Activated naive CD8-positive, alpha-beta T cell treated with anti-CD3 and anti-CD28 coated beads for 36 hours (primary cell): ENCODE data around the gene USP3. TPM values are rescaled to one million over a fixed set of nuclear protein-coding genes. Genes with fewer than 3 reads are reported as not detected.

Experiments used
- DNase-seq: peaks from one replicate; pipeline ENCODE4 v3.0.0; 2021
- H3K27ac Mint-ChIP-seq: one replicate; pipeline ENCODE4 v1.8.0; 2022; ENCODE audit warnings: mild to moderate bottlenecking, moderate library complexity, mixed read lengths
- H3K27me3 Mint-ChIP-seq: one replicate; pipeline ENCODE4 v1.8.0; 2022; ENCODE audit warnings: mild to moderate bottlenecking, mixed read lengths
- H3K36me3 Mint-ChIP-seq: one replicate; pipeline ENCODE4 v1.8.0; 2021; ENCODE audit warnings: mild to moderate bottlenecking, mixed read lengths
- H3K4me1 Mint-ChIP-seq: one replicate; pipeline ENCODE4 v1.8.0; 2021; ENCODE audit warnings: mixed read lengths
- H3K4me3 Mint-ChIP-seq: one replicate; pipeline ENCODE4 v1.8.0; 2022; ENCODE audit warnings: mild to moderate bottlenecking, moderate library complexity, mixed read lengths
- H3K9me3 Mint-ChIP-seq: one replicate; pipeline ENCODE4 v1.8.0; 2022; ENCODE audit warnings: mixed read lengths
- total RNA-seq, 2 experiments: library from RNA; stranded (reverse); gene quantifications; one replicate each; pipeline ENCODE4 v1.2.3, GENCODE V29; 2021

USP3 gene
- total RNA-seq, 2 experiments from 2014 or later: 42.2 to 46.0 TPM

DNA sequence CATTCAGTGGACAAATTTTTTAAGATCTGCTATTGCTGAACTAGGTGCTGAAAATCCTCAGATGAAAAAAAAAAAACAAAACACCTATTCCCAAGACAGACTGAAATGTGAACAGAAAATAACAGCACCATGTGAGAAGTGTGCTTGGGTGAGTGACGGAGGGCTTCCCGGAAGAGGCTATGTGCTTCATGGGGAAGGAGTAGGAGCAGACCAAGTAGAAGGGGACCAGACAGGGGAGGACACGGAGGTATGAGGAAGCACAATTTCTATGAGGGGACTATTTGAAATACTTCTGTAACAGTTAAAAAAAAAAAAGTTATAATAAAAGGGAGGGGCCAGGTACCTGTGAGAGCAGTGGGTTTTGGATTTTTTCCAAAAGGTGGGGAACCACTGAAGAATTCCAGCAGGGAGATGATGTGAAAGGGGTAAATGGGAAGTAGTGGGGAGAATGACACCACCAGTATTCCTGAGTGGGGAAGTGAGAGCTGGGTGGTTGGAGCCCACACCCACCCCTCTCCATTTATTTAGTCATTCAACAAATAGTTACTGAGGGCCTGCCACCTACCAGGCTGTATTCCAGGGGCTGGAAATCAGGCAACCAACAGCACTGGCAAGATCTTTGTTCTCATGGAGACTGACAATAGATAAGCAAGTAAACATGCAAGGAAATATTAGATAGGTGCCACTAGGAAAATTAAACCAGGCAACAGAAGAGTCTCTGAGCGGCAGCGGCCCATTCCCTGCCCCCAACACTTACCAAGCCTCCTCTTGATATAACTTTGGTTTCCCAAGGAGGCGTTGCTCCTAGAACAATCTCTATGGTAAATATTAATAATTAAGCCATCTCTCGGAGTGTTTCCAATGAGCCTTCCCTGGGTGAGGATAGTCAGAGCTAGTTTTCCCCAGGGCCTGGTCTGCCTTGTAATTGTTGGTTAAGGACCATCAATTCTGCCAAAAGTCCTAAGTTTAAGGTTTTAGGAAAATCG lies 3.8 kb upstream of the USP3 start:
- Mint-ChIP-seq H3K36me3 (peaks cover 2% of the 10 kb centered on the region), H3K9me3 (peaks cover 1% of the 10 kb centered on the region), H3K4me3 (peak overlapping the region; percentile 14), H3K4me1 (peaks cover 62% of the 10 kb centered on the region), H3K27me3 (no peaks in the 10 kb centered on the region), H3K27ac (peak overlapping the region; percentile 97)
- no peak for DNase-seq

DNA sequence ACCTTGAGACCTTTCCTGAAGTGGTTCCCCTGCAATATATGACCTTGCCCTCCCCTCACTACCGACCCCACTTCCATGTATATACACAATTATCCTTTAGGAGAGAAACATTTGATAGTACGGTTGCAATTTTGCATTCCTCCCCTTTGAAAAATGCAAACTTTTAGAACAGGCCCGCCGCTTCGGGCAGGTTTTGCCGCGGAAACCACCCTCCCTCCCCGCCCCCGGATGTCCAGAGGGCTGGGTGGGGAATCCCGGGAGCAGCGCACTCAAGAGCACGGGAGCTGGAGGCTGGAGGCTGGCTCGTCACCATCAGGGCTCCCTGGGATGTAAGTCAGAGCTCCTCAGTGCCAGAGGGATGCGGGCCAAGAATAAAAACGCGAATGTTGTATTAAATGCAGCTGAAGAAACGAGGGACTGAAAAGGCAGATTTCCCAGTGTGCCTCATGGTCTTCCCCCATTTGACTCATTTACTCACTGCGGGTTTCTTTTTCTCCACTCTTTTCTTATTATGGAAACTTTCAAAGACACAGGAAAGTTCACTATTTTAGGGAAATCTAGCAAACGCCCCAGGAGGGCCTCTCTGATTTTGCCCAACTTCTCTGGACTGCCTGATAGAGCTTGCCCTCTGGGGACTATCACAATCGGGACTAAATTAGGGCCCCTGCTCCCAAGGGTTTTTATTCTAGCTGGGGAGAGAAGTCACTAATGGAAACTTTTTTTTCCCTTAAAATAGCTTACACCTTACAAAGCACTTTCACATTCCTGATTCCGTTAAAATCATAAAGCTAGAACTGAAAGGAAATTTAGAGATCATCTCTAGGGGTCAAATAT lies 2.9 kb upstream of the USP3 start:
- peaks cover 1% of the 10 kb centered on the region for H3K9me3 Mint-ChIP-seq
- peak overlapping the region; percentile 59 for H3K4me3 Mint-ChIP-seq
- peaks cover 57% of the 10 kb centered on the region for H3K4me1 Mint-ChIP-seq
- H3K27ac Mint-ChIP-seq: peak overlapping the region; percentile 97
- peak; percentile 51 for DNase-seq
- H3K36me3 Mint-ChIP-seq: peaks cover 5% of the 10 kb centered on the region
- H3K27me3 Mint-ChIP-seq: no peaks in the 10 kb centered on the region

DNA sequence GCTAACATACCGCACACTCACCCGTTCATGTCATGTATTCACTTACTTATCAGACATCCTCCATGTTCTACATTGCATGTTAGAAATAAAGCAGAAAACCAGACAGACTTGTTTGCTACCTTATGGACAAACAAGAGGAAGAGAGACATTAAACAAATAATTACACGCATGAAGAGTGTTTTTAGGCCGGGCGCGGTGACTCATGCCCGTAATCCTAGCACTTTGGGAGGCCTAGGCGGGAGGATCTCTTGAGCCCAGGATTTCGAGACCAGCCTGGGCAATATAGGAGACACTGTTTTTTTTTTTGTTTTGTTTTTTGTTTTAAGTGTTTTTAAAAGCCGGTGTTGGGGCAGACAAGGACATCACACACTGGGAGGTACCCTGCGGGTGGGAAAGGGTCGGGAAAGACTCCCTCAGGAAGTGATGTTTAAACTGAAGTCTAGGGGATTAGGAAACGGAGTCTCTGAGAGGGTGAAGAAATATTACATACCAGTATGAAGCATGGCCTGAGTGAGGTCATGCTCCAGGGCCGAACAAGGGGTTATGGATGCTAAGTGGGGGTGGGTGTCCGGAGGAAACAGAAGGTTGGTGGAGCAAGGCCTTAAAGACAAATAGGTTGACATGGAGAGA lies 2.1 kb upstream of the USP3 start:
- no peak overlapping the region for H3K4me3 Mint-ChIP-seq
- DNase-seq: no peak
- H3K4me1 Mint-ChIP-seq: peaks cover 60% of the 10 kb centered on the region

DNA sequence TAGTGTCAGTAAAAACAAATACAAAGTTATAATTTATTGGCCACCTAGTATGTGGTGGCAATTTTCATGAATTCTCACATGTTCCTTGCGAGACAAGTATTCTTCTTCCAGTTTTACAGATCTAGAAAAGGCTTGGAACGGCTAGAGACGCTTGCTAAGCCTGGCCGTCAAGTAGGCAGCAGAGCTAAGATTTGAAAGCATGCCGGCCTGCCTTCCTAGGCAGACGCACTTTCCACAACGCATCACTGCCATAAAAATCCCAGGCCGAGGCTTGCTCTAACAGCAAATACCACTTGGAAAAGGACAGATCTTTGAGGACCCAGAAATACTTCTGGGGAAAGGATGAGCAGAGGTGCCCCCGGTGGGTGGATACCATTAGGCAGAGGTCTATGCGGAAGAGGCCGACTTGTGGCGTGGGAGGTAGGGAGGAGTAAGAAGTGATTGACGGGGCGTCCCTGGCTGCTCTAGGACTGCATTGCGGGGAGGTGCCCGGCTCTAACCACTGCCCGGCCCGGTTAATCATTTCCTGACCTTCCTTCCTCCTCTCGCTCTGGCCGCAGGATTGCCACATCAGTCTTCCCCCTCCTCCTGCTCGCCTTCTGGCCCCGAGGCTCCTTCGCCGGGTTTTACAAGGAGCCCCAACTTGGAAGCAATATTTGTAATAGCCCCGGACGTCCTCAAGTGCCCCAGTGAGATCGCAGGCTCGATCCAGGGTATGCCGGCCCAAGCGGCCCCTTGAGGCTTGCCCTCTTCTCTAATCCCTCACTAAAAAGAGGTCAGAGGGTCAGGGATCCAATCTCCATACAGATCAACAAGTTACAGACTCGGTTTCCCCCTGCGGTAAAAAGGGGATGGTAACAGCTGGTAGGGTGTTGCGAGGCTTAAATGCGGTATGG lies 1.3 kb upstream of the USP3 start:
- Mint-ChIP-seq H3K27me3 (no peaks in the 10 kb centered on the region), H3K9me3 (peaks cover 1% of the 10 kb centered on the region), H3K27ac (peak overlapping the region; percentile 97), H3K4me1 (peaks cover 63% of the 10 kb centered on the region), H3K4me3 (peak overlapping the region; percentile 84), H3K36me3 (peaks cover 7% of the 10 kb centered on the region)
- DNase-seq: peak; percentile 87

More for the DNA sequence above, 2.1 kb upstream of the USP3 start:
- no peaks in the 10 kb centered on the region for H3K27me3 Mint-ChIP-seq
- peaks cover 7% of the 10 kb centered on the region for H3K36me3 Mint-ChIP-seq
- H3K27ac Mint-ChIP-seq: peak overlapping the region; percentile 97
- H3K9me3 Mint-ChIP-seq: peaks cover 1% of the 10 kb centered on the region

DNA sequence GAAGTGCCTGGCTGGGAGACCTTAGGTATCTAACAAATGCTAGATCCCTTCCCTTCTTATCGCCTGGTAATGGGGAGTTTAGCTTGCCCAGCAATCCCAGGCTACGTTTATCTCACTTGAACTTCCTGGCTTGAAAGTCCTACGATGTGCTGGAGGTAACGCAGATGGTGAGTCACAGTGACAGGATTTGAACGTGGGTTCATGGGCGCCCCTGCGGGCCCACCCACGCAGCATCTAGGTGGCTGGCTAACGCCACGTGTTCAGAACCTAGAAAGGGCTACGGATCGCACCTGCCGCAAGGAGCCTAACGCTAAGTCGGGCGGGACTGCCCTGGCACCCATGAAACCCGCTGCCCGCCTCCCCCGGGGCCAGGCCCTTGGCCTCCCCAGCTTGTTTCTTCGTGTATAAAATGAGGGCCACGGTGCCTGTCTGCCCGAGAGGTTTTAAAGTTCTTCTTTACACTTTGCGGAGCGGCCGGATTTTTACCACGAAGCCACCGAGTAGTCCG lies 600 bp upstream of the USP3 start:
- H3K9me3 Mint-ChIP-seq: peaks cover 1% of the 10 kb centered on the region
- peak overlapping the region; percentile 84 for H3K4me3 Mint-ChIP-seq
- H3K36me3 Mint-ChIP-seq: peaks cover 7% of the 10 kb centered on the region
- H3K27ac Mint-ChIP-seq: peak overlapping the region; percentile 97
- no peaks in the 10 kb centered on the region for H3K27me3 Mint-ChIP-seq
- peak; percentile 90 for DNase-seq
- peaks cover 68% of the 10 kb centered on the region for H3K4me1 Mint-ChIP-seq

DNA sequence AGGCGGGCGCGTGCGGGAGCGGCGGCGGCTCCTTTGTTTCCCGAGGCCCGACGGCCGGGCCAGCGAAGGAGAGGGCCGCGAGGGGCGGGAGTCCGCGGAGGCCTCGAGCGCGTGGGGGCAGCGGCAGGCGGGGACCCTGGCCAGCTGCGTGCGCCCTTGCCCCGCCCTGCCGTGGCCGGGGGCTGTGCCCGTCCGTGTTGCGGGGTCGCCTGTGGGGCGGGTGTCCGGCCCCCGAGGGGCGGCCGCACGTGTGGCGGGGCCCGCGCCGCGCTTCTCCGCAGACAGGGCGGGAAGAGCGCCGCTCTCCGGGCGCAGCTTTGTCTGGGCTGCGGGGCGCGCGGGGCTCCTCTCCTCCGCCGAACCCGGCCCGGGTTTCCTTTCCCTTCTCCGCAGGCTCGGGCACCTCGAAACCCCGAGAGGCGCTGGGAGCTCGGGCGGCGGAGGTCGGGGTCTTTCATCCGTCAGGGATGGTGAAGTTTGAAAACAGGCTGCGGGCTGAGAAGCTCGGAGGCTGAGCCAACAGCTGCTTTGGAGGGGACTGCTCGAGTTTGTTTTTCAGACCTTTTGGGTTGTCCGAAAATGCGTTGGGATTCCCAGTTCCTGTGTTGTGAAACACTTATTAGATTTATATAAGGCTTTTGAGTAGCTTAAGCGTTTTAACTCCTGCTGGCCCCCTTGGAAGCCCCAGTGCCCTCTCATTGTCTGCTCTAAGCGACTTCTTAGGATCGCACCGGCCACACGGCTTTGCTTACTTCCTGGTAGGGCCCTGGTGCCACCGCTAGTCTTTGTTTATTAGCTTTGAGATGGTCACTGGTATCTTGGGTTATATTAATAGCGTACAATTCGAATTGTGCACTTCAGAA lies 817 bp downstream of the USP3 start:
- DNase-seq: peak; percentile 51
- Mint-ChIP-seq H3K36me3 (peaks cover 6% of the 10 kb centered on the region), H3K4me1 (peaks cover 71% of the 10 kb centered on the region)

DNA sequence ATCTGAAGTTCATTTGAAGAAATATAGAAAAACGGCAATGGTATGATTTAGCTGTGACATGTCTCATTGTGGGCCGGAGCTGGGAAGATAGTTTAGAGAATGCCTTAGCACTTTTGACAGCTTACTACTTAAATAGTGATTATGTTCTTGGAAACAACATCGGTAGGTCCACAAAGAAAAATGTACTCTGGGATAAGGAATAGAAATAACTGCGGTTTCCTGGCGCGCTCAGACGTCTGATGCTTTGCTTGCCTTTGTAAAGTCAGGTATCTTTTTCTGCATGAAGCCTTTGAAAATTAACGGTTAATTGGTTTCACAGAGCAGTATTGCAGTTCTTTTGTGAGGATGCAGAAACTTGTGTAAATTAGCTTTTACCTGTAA lies 1.4 kb downstream of the USP3 start:
- no peaks in the 10 kb centered on the region for H3K9me3 Mint-ChIP-seq
- peak overlapping the region; percentile 86 for H3K27ac Mint-ChIP-seq
- no peaks in the 10 kb centered on the region for H3K27me3 Mint-ChIP-seq
- H3K4me1 Mint-ChIP-seq: peaks cover 71% of the 10 kb centered on the region
- H3K4me3 Mint-ChIP-seq: peak overlapping the region; percentile 95
- DNase-seq: no peak
- H3K36me3 Mint-ChIP-seq: peaks cover 5% of the 10 kb centered on the region

More for the DNA sequence above, 817 bp downstream of the USP3 start:
- Mint-ChIP-seq H3K27ac (peak overlapping the region; percentile 86), H3K9me3 (no peaks in the 10 kb centered on the region), H3K4me3 (peak overlapping the region; percentile 95), H3K27me3 (no peaks in the 10 kb centered on the region)

DNA sequence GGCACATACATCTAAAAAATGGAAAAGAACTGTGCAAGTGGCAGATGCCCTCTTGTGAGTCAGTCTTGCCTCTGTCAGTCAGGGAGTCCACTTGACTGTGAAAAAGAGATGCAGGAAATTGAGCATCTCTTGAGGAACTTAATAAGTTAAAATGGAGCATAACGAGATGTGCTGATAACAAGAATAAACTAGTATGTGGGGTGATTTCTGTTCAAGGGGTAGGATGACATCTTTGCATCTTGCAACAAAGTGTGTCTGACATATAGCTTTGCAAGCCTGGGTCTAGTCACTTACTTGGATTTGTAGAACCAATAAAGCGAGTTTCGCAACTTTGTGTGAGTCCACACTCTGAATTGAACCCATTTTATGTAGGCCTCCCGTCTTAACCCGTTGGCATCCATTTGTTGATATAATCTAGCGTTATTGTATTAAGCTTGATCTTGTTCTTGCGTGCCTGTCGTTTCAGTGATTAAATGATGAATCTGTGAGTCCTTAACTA lies 2.2 kb downstream of the USP3 start:
- H3K27ac Mint-ChIP-seq: peak overlapping the region; percentile 86
- no peaks in the 10 kb centered on the region for H3K27me3 Mint-ChIP-seq
- H3K4me3 Mint-ChIP-seq: peak overlapping the region; percentile 95
- H3K36me3 Mint-ChIP-seq: peaks cover 5% of the 10 kb centered on the region
- DNase-seq: no peak
- no peaks in the 10 kb centered on the region for H3K9me3 Mint-ChIP-seq
- H3K4me1 Mint-ChIP-seq: peaks cover 68% of the 10 kb centered on the region

DNA sequence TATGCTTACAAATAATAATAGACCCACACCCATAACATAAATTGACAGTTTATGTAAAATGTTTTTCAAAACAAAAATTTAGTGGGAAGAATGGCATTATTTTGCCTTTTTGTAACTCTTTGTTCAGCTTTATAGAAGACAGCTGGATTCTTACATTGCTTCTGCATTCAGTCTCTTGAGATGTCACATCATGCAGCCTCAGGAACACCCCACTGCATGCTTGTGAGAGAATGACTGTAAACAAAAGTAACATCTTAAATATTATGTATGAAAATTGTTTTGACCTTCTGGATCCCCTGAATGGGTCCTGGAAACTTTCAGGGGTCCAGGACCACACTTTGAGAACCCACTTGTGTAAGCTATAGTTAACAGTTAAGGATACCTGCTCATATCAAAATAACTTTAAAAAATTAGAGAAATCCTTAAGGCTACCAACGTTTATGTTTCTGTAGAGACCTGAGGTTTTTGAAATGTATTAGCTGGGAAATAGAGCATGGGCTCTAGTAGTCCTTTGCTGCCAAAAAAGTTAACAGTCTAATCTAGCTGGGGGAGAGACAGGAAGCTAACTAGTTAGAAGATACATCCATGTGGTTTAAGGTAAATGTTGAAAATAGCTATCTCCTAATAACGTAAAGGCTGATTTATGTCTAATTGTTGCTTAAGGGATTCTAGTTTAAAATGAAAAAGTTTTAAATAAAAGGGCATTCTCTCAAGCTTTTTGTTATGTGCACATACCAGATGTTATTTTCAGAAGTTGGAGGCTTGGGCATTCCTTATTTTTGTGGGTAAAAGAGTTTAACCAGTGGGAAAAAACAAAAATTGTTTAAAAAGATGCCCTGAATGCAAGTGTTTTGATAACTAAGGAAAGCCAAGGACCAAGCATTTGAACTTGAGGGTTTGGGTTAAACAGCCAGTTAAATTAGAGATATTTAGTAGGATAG lies 3.8 kb downstream of the USP3 start:
- Mint-ChIP-seq H3K4me3 (no peak overlapping the region), H3K27ac (peak overlapping the region; percentile 77), H3K36me3 (peaks cover 9% of the 10 kb centered on the region), H3K27me3 (no peaks in the 10 kb centered on the region), H3K9me3 (peaks cover 4% of the 10 kb centered on the region), H3K4me1 (peaks cover 66% of the 10 kb centered on the region)
- no peak for DNase-seq

DNA sequence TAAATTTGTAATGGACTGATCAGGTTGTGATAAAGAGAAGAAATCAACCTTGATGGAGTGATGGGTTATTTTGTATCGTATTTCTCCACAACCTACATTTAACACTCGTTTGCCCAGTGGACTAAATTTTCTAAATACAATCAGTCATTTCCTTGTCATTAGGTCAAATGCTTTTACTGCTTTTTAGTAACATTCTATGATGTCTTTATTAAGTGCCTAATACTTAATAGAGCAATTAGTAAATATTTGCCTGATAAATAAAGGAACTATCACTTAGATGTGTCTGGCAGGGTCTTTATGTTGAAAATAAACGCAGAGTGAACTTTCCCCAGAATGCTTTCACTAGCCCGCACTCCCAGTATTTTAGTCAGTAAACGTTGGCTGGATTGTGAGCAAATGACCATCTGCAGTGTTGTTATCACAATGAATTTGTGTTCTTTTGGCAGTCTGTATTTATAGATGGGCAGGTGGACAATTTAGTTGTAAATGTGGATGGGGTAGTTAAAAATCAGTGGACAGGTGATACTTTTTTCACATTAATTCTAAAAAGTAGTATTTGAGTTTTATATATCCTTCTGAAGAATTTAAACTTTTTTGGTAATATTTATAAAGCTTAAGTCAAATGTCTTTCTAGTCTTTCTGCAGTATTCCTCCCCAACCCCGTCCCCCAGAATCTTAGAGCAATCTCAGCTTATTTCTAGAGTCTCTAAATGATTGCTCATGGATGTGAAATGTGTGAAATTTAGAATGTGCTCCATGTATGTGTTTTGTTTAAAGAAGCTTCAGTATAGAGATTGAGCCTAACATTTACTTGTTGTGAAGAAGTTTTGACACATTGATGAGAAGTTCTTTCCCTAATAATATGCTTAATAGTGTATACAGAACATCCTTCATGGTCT lies 4.9 kb downstream of the USP3 start:
- H3K27me3 Mint-ChIP-seq: no peaks in the 10 kb centered on the region
- H3K27ac Mint-ChIP-seq: peak overlapping the region; percentile 76
- peaks cover 66% of the 10 kb centered on the region for H3K4me1 Mint-ChIP-seq
- peaks cover 4% of the 10 kb centered on the region for H3K9me3 Mint-ChIP-seq
- peaks cover 9% of the 10 kb centered on the region for H3K36me3 Mint-ChIP-seq
- H3K4me3 Mint-ChIP-seq: no peak overlapping the region
- DNase-seq: no peak
